ENCODE results near the gene HOXD9. TPM values are rescaled to one million over a fixed set of nuclear protein-coding genes. Genes with fewer than 3 reads are reported as not detected.

Gene HOXD9
- total and polyA plus RNA-seq, 2 donors (not counting 3 experiments of a cell fraction or from before 2014, with no cell fraction given): 1.9 to 3.5 TPM

- no TSS peak for BruUV-seq (replicated peaks)
These were observed 24.0 kb upstream of the HOXD9 start for GRCh38 chr2:176098366-176099158.

More at GRCh38 chr2:176098366-176099158, 24.0 kb upstream of the HOXD9 start:
- no peaks in the 10 kb centered on the region for H3K9me1 ChIP-seq (replicated peaks; ENCODE audit: control insufficient read depth, extremely low read depth, insufficient read depth, low read length)
- H2AFZ ChIP-seq (ENCODE audit: low read depth, low read length): no peak overlapping the region
- H3K4me2 ChIP-seq (ENCODE audit: insufficient read depth, low read length): no peak overlapping the region
- TF ChIP-seq EZH2 (IDR thresholded peaks at IDR 0.05; ENCODE audit: borderline replicate concordance, low read depth, low read length, severe bottlenecking) (peak; percentile 71), CTCF (IDR thresholded peaks at IDR 0.05; ENCODE audit: extremely low read depth in 1 of 2, insufficient read depth in 1 of 2, low read depth in 1 of 2, low read length in 2 of 2) (no peak), GATA2 (IDR thresholded peaks at IDR 0.05; ENCODE audit: insufficient read depth, insufficient read length, low read depth, low read length) (no peak)
- CTCF ChIA-PET: interaction anchor here (1.1 to 6.0 kb wide), 13 partner anchors 9 to 1399 kb away, joined by 3 to 113 read pairs (median 9); partner anchors contain the start of gene HOXD11
- H3K27me3 ChIP-seq (ENCODE audit: control insufficient read depth in 2 of 2, insufficient read depth in 2 of 2, low read length in 2 of 2): peaks cover 94 to 99% of the 10 kb centered on the region in 2 experiments
- FAIRE-seq (no peak), DNase-seq (ENCODE audit: low read depth, low spot score) (no peak)
- no peaks in the 10 kb centered on the region for H3K9me3 ChIP-seq (replicated peaks; ENCODE audit: control insufficient read depth, insufficient read depth, low read length)
- POLR2A ChIA-PET: no interaction called here
- peaks cover 5% of the 10 kb centered on the region for H3K4me1 ChIP-seq (ENCODE audit: control insufficient read depth, extremely low read depth, insufficient read depth, low read length)
- H3K36me3 ChIP-seq (ENCODE audit: control insufficient read depth in 2 of 2, extremely low read depth in 1 of 2, insufficient read depth in 2 of 2, low read length in 2 of 2): no peaks in the 10 kb centered on the region
- H3K4me3 ChIP-seq (replicated peaks in 1 of 3; ENCODE audit: insufficient read depth in 1 of 3, low read depth in 1 of 3, low read length in 3 of 3): no peak overlapping the region
- peaks cover 6% of the 10 kb centered on the region for H4K20me1 ChIP-seq (replicated peaks; ENCODE audit: control insufficient read depth, extremely low read depth, insufficient read depth, low read length)
- no peak overlapping the region for H3K9ac ChIP-seq (replicated peaks; ENCODE audit: extremely low read depth, insufficient read depth, low read length)
- dilution Hi-C loops (cut with MboI; ENCODE audit: extremely low pct_ligation_motif_present, low sequenced_read_pairs): no loop called here
- intact Hi-C loops (cut with micrococcal nuclease): loop anchor here (5.0 kb wide), 2 partner anchors 786 to 1396 kb away; no protein-coding TSS in a partner anchor
- no peak overlapping the region for H3K27ac ChIP-seq (ENCODE audit: insufficient read depth, low read depth, low read length)
- H3K79me2 ChIP-seq (ENCODE audit: control insufficient read depth, insufficient read depth, low read length): no peaks in the 10 kb centered on the region

Data from endothelial cell of umbilical vein (primary cell).